ENCODE results near the gene LIN37. TPM values are rescaled to one million over a fixed set of nuclear protein-coding genes. Genes with fewer than 3 reads are reported as not detected.

LIN37 gene
- total RNA-seq, 1 experiment from 2014 or later, result 5.9 TPM

GRCh38 chr19:35722897-35723296 is 25.5 kb upstream of the LIN37 start:
- no peak for TF ChIP-seq CTCF (conservative IDR thresholded peaks at IDR 0.05)
- no peak overlapping the region for H3K9ac ChIP-seq (ENCODE audit: extremely low read depth, insufficient read length, low read length)
- no peaks in the 10 kb centered on the region for H3K27me3 ChIP-seq (ENCODE audit: insufficient read depth, low read length)
- H3K79me2 ChIP-seq (ENCODE audit: insufficient read depth, low read length), result peaks cover 11% of the 10 kb centered on the region; the same call in 1 of the 2 replicates
- no peak overlapping the region for H3K14ac ChIP-seq (ENCODE audit: insufficient read depth, low read length)
- no peak for DNase-seq
- no peak overlapping the region for H2AK5ac ChIP-seq (ENCODE audit: insufficient read length, low read length)
- peaks cover 6% of the 10 kb centered on the region for H4K20me1 ChIP-seq (ENCODE audit: control insufficient read depth, insufficient read depth, insufficient read length)
- no peak overlapping the region for H2BK20ac ChIP-seq (ENCODE audit: low read depth, low read length, poor library complexity, severe bottlenecking)
- H2BK15ac ChIP-seq (ENCODE audit: low read depth, low read length), result no peak overlapping the region
- no peak overlapping the region for H4K8ac ChIP-seq (replicated peaks; ENCODE audit: insufficient read length, low read depth, low read length)
- no peak overlapping the region for H4K91ac ChIP-seq (ENCODE audit: insufficient read length, low read depth, low read length)
- Mint-ChIP-seq H3K9me3 (no peaks in the 10 kb centered on the region), H3K27me3 (ENCODE audit: low read depth) (no peaks in the 10 kb centered on the region; the same call in 1 of the 2 replicates), H3K36me3 (ENCODE audit: insufficient read depth in 1 of 3, low read depth in 3 of 3) (peaks cover 42 to 76% (median 74%) of the 10 kb centered on the region in 3 experiments; a peak in 6 of 7 replicates), H3K4me3 (no peak overlapping the region), H3K4me1 (peaks cover 6 to 8% of the 10 kb centered on the region in 2 experiments), H3K27ac (no peak overlapping the region)
- H3K18ac ChIP-seq (ENCODE audit: insufficient read length, low read depth, low read length), result no peak overlapping the region
- no peak overlapping the region for H2AFZ ChIP-seq (ENCODE audit: low read length)
- no peak overlapping the region for H3T11ph ChIP-seq (ENCODE audit: low read length)
- no peak overlapping the region for H2BK120ac ChIP-seq (ENCODE audit: low read depth, low read length, poor library complexity, severe bottlenecking)
- H3K9me3 ChIP-seq (ENCODE audit: control insufficient read depth, low read depth, low read length), result no peaks in the 10 kb centered on the region
- H3K27ac ChIP-seq (ENCODE audit: insufficient read length, low read depth, low read length), result no peak overlapping the region
- no peak overlapping the region for H2BK12ac ChIP-seq (ENCODE audit: insufficient read length, low read depth, low read length)
- no peak overlapping the region for H3K4ac ChIP-seq (ENCODE audit: low read depth, low read length)
- WGBS (ENCODE audit: extremely low coverage, insufficient read length, low lambda C conversion rate), result no CpG with 5 or more reads among the region's 16 CpGs
- H3K79me1 ChIP-seq (ENCODE audit: insufficient read depth, low read depth, low read length, poor library complexity, severe bottlenecking), result no peaks in the 10 kb centered on the region
- no peak overlapping the region for H2BK5ac ChIP-seq (ENCODE audit: insufficient read length, low read length)
- H4K5ac ChIP-seq (ENCODE audit: insufficient read length, low read depth, low read length), result no peak overlapping the region
- H3K56ac ChIP-seq (ENCODE audit: insufficient read length, low read depth, low read length), result no peak overlapping the region
- no peak overlapping the region for H3K4me2 ChIP-seq (ENCODE audit: insufficient read depth, insufficient read length, low read length)
- no peak overlapping the region for H3K23ac ChIP-seq (ENCODE audit: insufficient read length, low read depth, low read length)
- H3K23me2 ChIP-seq (ENCODE audit: insufficient read length, low read depth, low read length, poor library complexity, severe bottlenecking), result peaks cover 7% of the 10 kb centered on the region
- no peaks in the 10 kb centered on the region for H3K4me1 ChIP-seq (ENCODE audit: insufficient read depth, low read length)

Measured in H9 (cell line).